ENCODE measurements around the gene PCDH1. TPM values are rescaled to one million over a fixed set of nuclear protein-coding genes. Genes with fewer than 3 reads are reported as not detected.

Gene PCDH1
- total and polyA plus RNA-seq, 2 of the 13 experiments (the other 11 are each of a cell fraction or from before 2014, with no cell fraction given) = 0.11 to 0.83 TPM

DNA sequence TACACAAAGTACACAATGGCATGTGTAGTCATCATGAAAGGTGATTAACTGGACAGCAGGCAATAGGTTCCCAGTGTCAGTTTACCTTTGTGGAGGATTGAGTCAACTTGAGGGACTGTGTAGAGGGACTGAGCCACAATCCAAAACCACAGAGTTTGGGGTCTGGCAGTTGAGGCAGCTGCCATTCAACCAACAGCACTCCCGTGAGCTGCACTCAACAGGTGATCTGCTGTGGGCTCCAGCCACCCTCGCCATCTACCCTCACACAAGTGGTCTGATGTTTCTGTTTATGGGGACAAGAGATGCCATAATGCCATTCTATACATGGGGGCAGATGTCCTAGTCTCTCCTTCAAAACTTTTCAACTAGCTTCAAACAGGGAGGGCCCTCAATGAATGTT is 42.6 kb upstream of the PCDH1 start:
- H3K36me3 ChIP-seq (replicated peaks in 1 of 2; ENCODE audit: control insufficient read depth in 1 of 2, insufficient read depth in 2 of 2, low read length in 2 of 2) = peaks cover 2 to 3% of the 10 kb centered on the region in 2 experiments; a peak in 1 of 5 replicates
- H3K4me2 ChIP-seq (ENCODE audit: low read depth, low read length) = no peak overlapping the region
- intact Hi-C loops (cut with micrococcal nuclease; ENCODE audit: unreplicated experiment) (no loop called here), in situ Hi-C loops (cut with HindIII; ENCODE audit: extremely low pct_ligation_motif_present, low pct_unique_long_range_greater_than_20kb) (no loop called here)
- H3K9me3 ChIP-seq (ENCODE audit: low read length) = no peaks in the 10 kb centered on the region
- H3K4me1 ChIP-seq (ENCODE audit: insufficient read depth, low read length) = peaks cover 34% of the 10 kb centered on the region
- H2AFZ ChIP-seq (ENCODE audit: low read length) = no peak overlapping the region
- H3K79me2 ChIP-seq (ENCODE audit: insufficient read depth, low read length) = peaks cover 7% of the 10 kb centered on the region
- H3K27me3 ChIP-seq (ENCODE audit: control insufficient read depth in 1 of 2, insufficient read depth in 2 of 2, low read length in 2 of 2) = peaks cover 0 to 12% of the 10 kb centered on the region in 2 experiments; a peak in 1 of 5 replicates
- no TSS peak for BruUV-seq (replicated peaks)
- WGBS (ENCODE audit: low lambda C conversion rate) = 89% methylated on average over 2 of the region's 2 CpGs
- DNase-seq (ENCODE audit: low spot score) = no peak
- H3K4me3 ChIP-seq (replicated peaks in 1 of 3; ENCODE audit: insufficient read depth in 1 of 3, low read depth in 2 of 3, low read length in 3 of 3) = no peak overlapping the region
- no peak overlapping the region for H3K9ac ChIP-seq (ENCODE audit: insufficient read depth, low read depth, low read length)
- H3K27ac ChIP-seq (ENCODE audit: extremely low read length, insufficient read depth, low read length) = no peak overlapping the region
- no peak for FAIRE-seq
- POLR2A ChIA-PET = no interaction called here
- ATAC-seq = no peak
- TF ChIP-seq GPBP1L1 (CRISPR knock-in tag; IDR thresholded peaks at IDR 0.05) (no peak), ZBTB7B (CRISPR knock-in tag; IDR thresholded peaks at IDR 0.05) (no peak), ZNF841 (CRISPR knock-in tag; IDR thresholded peaks at IDR 0.05; ENCODE audit: borderline replicate concordance) (no peak), FOSL2 (CRISPR knock-in tag; IDR thresholded peaks at IDR 0.05) (no peak)
- CTCF ChIA-PET (ENCODE audit: low intra/inter-chr PET ratio, low total read pairs) = no interaction called here
- H4K20me1 ChIP-seq (ENCODE audit: insufficient read depth, low read length) = 0 out of 2 replicates have a peak, but pooled peaks cover 3% of the 10 kb centered on the region

- H3K27me3 ChIP-seq (ENCODE audit: control insufficient read depth in 1 of 2, insufficient read depth in 2 of 2, low read length in 2 of 2) = peaks cover 0 to 23% of the 10 kb centered on the region in 2 experiments; a peak in 2 of 5 replicates
- intact Hi-C loops (cut with micrococcal nuclease; ENCODE audit: unreplicated experiment) = no loop called here
- peaks cover 4% of the 10 kb centered on the region for H3K79me2 ChIP-seq (ENCODE audit: insufficient read depth, low read length)
- H3K27ac ChIP-seq (ENCODE audit: extremely low read length, insufficient read depth, low read length) = no peak overlapping the region
- FAIRE-seq (no peak), DNase-seq (ENCODE audit: low spot score) (no peak), ATAC-seq (no peak)
- ChIA-PET POLR2A (interaction anchor here (1.2 kb wide), 1 partner anchor 50 kb away, joined by 3 read pairs; the partner anchor contains the start of gene RNF14), CTCF (ENCODE audit: low intra/inter-chr PET ratio, low total read pairs) (no interaction called here)
- H3K9me3 ChIP-seq (ENCODE audit: low read length) = no peaks in the 10 kb centered on the region
- in situ Hi-C loops (cut with HindIII; ENCODE audit: extremely low pct_ligation_motif_present, low pct_unique_long_range_greater_than_20kb) = no loop called here
- 0 out of 2 replicates have a peak overlapping the region, but pooled peaks have one; percentile 21 for H3K9ac ChIP-seq (ENCODE audit: insufficient read depth, low read depth, low read length)
- H3K4me2 ChIP-seq (ENCODE audit: low read depth, low read length) = peak overlapping the region; percentile 66
- no peaks in the 10 kb centered on the region for H3K36me3 ChIP-seq (replicated peaks in 1 of 2; ENCODE audit: control insufficient read depth in 1 of 2, insufficient read depth in 2 of 2, low read length in 2 of 2)
- 0 out of 2 replicates have a peak, but pooled peaks cover 3% of the 10 kb centered on the region for H4K20me1 ChIP-seq (ENCODE audit: insufficient read depth, low read length)
- H2AFZ ChIP-seq (ENCODE audit: low read length) = peak overlapping the region; percentile 88
- H3K4me3 ChIP-seq (replicated peaks in 1 of 3; ENCODE audit: insufficient read depth in 1 of 3, low read depth in 2 of 3, low read length in 3 of 3) = peak overlapping the region in 1 of 3 experiments; percentile 37; a peak in 1 of 6 replicates
- BruUV-seq (replicated peaks) = no TSS peak
- 23% methylated on average over 7 of the region's 8 CpGs for WGBS (ENCODE audit: low lambda C conversion rate)
- peaks cover 36% of the 10 kb centered on the region for H3K4me1 ChIP-seq (ENCODE audit: insufficient read depth, low read length)
- TF ChIP-seq ZNF20 (CRISPR knock-in tag; IDR thresholded peaks at IDR 0.05) (no peak), ZFY (CRISPR knock-in tag; IDR thresholded peaks at IDR 0.05) (no peak), ZNF562 (CRISPR knock-in tag; IDR thresholded peaks at IDR 0.05; ENCODE audit: borderline replicate concordance) (no peak), ZNF124 (CRISPR knock-in tag; IDR thresholded peaks at IDR 0.05) (no peak), FOSL2 (CRISPR knock-in tag; IDR thresholded peaks at IDR 0.05) (peak; percentile 49; the same call in 1 of the 2 replicates)
- TF ChIP-seq, protein P1, sequence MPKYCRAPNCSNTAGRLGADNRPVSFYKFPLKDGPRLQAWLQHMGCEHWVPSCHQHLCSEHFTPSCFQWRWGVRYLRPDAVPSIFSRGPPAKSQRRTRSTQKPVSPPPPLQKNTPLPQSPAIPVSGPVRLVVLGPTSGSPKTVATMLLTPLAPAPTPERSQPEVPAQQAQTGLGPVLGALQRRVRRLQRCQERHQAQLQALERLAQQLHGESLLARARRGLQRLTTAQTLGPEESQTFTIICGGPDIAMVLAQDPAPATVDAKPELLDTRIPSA (CRISPR knock-in tag; IDR thresholded peaks at IDR 0.05; ENCODE audit: borderline replicate concordance) = no peak
- TF ChIP-seq, protein P2, sequence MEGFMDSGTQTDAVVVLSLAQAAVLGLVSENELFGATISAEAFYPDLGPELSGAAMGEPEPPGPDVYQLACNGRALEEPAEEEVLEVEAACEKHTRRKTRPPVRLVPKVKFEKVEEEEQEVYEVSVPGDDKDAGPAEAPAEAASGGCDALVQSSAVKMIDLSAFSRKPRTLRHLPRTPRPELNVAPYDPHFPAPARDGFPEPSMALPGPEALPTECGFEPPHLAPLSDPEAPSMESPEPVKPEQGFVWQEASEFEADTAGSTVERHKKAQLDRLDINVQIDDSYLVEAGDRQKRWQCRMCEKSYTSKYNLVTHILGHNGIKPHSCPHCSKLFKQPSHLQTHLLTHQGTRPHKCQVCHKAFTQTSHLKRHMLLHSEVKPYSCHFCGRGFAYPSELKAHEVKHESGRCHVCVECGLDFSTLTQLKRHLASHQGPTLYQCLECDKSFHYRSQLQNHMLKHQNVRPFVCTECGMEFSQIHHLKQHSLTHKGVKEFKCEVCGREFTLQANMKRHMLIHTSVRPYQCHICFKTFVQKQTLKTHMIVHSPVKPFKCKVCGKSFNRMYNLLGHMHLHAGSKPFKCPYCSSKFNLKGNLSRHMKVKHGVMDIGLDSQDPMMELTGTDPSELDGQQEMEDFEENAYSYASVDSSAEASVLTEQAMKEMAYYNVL (CRISPR knock-in tag; IDR thresholded peaks at IDR 0.05; ENCODE audit: borderline replicate concordance) = no peak
Measured at GRCh38 chr5:141919218-141920119, 41.3 kb upstream of the PCDH1 start.
